Gastroesophageal sphincter (tissue), 3 donors: ENCODE data around the gene THEMIS.

Source experiments
- CTCF ChIP-seq, 4 experiments: fragments of 200-600 bp in 2 of 4; fragments of 450-650 bp in 2 of 4; sonication (generic) in 1 of 4; IDR thresholded peaks; one replicate each; pipeline ENCODE4 v1.5.1; 2017 to 2019; ENCODE audit warnings: antibody characterized with exemption in 4 of 4, mild to moderate bottlenecking in 2 of 4, moderate library complexity in 2 of 4
- EP300 ChIP-seq: sonication (generic); formaldehyde crosslinking; IDR thresholded peaks from one replicate; pipeline ENCODE4 v1.6.1; 2017; ENCODE audit warnings: antibody characterized with exemption, mild to moderate bottlenecking
- POLR2A ChIP-seq, 2 donors: fragments of 450-650 bp; IDR thresholded peaks; one replicate each; pipeline ENCODE4 v1.6.1; 2017; ENCODE audit warnings: antibody characterized with exemption in 2 of 2, mild to moderate bottlenecking in 2 of 2, moderate library complexity in 1 of 2
- POLR2AphosphoS5 ChIP-seq: sonication (generic); formaldehyde crosslinking; IDR thresholded peaks from one replicate; pipeline ENCODE4 v1.6.1; 2017; ENCODE audit warnings: antibody characterized with exemption

- TF ChIP-seq POLR2AphosphoS5 (no peak), CTCF (IDR thresholded peaks at IDR 0.05) (no peak), EP300 (no peak), POLR2A (IDR thresholded peaks at IDR 0.05) (no peak)
Measured at GRCh38 chr6:127818149-127818548, 82.7 kb downstream of the THEMIS start.
